WTC11 (cell line): Measurements from ENCODE around the gene FUT8. TPM values are rescaled to one million over a fixed set of nuclear protein-coding genes. Genes with fewer than 3 reads are reported as not detected.

ENCODE experiments used
- ATAC-seq: fragments of 200-7000 bp; cut with Tn5 transposase; 2 replicates; pipeline ENCODE4 v1.10.0; 2021; ENCODE audit warnings: mild to moderate bottlenecking, moderate library complexity
- CTCF ChIA-PET: fragments of 300-600 bp; sonication (Branson Sonifier 250); formaldehyde crosslinking; loops from one replicate; lab custom pipeline; 2021; ENCODE audit warnings: antibody characterized with exemption; lab: Charles Lee
- POLR2A ChIA-PET: fragments of 350-600 bp; sonication (Branson Sonifier 250); formaldehyde crosslinking; loops from one replicate; lab custom pipeline; 2021; ENCODE audit warnings: antibody characterized with exemption; lab: Charles Lee
- DNase-seq: peaks from one replicate; pipeline ENCODE4 v3.0.0; 2021; ENCODE audit warnings: low spot score
- H3K27ac Mint-ChIP-seq: 2 replicates; pipeline ENCODE4 v1.8.0; 2021; ENCODE audit warnings: mixed read lengths
- H3K27me3 Mint-ChIP-seq: 2 replicates; pipeline ENCODE4 v1.8.0; 2021; ENCODE audit warnings: low read depth, mild to moderate bottlenecking, moderate library complexity, mixed read lengths
- H3K36me3 Mint-ChIP-seq: 2 replicates; pipeline ENCODE4 v1.8.0; 2021; ENCODE audit warnings: mixed read lengths
- H3K4me1 Mint-ChIP-seq: 2 replicates; pipeline ENCODE4 v1.8.0; 2022; ENCODE audit warnings: mixed read lengths
- H3K4me3 Mint-ChIP-seq: 2 replicates; pipeline ENCODE4 v1.8.0; 2021; ENCODE audit warnings: mild to moderate bottlenecking, moderate library complexity, mixed read lengths
- H3K9me3 Mint-ChIP-seq: 2 replicates; pipeline ENCODE4 v1.8.0; 2021; ENCODE audit warnings: mixed read lengths
- FOXP4 ChIP-seq: sonication (generic); formaldehyde crosslinking; IDR thresholded peaks from 2 replicates; pipeline ENCODE4 v1.8.0; 2022; ENCODE audit warnings: mild to moderate bottlenecking, missing genetic modification reagents
- GRHL2 ChIP-seq: fragments of 250-450 bp; sonication (Bioruptor Pico); IDR thresholded peaks from 2 replicates; pipeline ENCODE4 v1.8.0; 2022; ENCODE audit warnings: mild to moderate bottlenecking, moderate library complexity; ENCODE audit not compliant: insufficient replicate concordance, severe bottlenecking
- HMGA2 ChIP-seq: fragments of 250-450 bp; sonication (Bioruptor Pico); IDR thresholded peaks from 2 replicates; pipeline ENCODE4 v1.4.0; 2021; ENCODE audit warnings: mild to moderate bottlenecking, moderate library complexity
- IRF2 ChIP-seq: sonication (generic); formaldehyde crosslinking; IDR thresholded peaks from 2 replicates; pipeline ENCODE4 v1.8.0; 2022; ENCODE audit warnings: low read depth, missing genetic modification reagents, borderline replicate concordance
- OVOL2 ChIP-seq: fragments of 250-450 bp; sonication (Bioruptor Pico); IDR thresholded peaks from 2 replicates; pipeline ENCODE4 v1.9.0; 2021; ENCODE audit warnings: mild to moderate bottlenecking, borderline replicate concordance
- PRDM15 ChIP-seq: sonication (generic); formaldehyde crosslinking; IDR thresholded peaks from 2 replicates; pipeline ENCODE4 v1.8.0; 2022; ENCODE audit warnings: missing genetic modification reagents
- RELA ChIP-seq: sonication (generic); formaldehyde crosslinking; IDR thresholded peaks from 2 replicates; pipeline ENCODE4 v1.8.1; 2022; ENCODE audit warnings: missing genetic modification reagents, mild to moderate bottlenecking, borderline replicate concordance
- SMAD3 ChIP-seq: sonication (generic); formaldehyde crosslinking; IDR thresholded peaks from 2 replicates; pipeline ENCODE4 v1.8.0; 2022; ENCODE audit warnings: missing genetic modification reagents, mild to moderate bottlenecking, borderline replicate concordance
- SMAD4 ChIP-seq: sonication (generic); formaldehyde crosslinking; IDR thresholded peaks from 2 replicates; pipeline ENCODE4 v1.8.0; 2022; ENCODE audit warnings: mild to moderate bottlenecking, missing genetic modification reagents
- USF1 ChIP-seq: sonication (generic); formaldehyde crosslinking; IDR thresholded peaks from 2 replicates; pipeline ENCODE4 v1.8.0; 2022; ENCODE audit warnings: mild to moderate bottlenecking, missing genetic modification reagents
- ZNF138 ChIP-seq: sonication (generic); formaldehyde crosslinking; conservative IDR thresholded peaks from 2 replicates; pipeline ENCODE4 v1.8.1; 2022; ENCODE audit warnings: mild to moderate bottlenecking, moderate library complexity, missing genetic modification reagents
- ZNF423 ChIP-seq: fragments of 250-450 bp; sonication (Bioruptor Pico); IDR thresholded peaks from 2 replicates; pipeline ENCODE4 v2.1.2; 2022; ENCODE audit warnings: mild to moderate bottlenecking, moderate library complexity
- total RNA-seq: library from RNA; stranded (reverse); gene quantifications from 3 replicates; pipeline ENCODE4 v1.2.3, GENCODE V29; 2021

The FUT8 gene
- total RNA-seq, 1 experiment from 2014 or later, result 37.9 TPM

DNA sequence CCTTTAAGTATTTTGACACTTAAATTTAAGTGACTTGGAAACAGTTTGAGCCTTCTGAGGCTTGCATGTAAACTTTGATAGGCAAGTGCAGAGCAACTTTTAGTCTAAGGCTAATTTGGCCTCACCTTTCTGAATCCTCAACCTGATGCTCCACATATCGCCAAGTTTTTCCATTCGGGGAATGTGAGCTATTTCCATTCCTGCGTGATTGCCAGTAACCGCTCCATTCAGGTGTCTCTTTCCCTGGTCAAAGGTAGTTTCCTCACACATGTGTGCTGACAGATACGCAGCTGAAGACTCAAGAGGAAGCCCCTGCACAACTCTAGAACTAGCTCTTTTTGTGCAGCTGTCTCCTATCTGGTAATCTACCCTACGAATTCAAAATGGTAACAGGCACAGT lies 25.4 kb upstream of the FUT8 start (continued):
- TF ChIP-seq PRDM15 (no peak), USF1 (no peak)
- TF ChIP-seq, all 79 proteins: peak for 0

DNA sequence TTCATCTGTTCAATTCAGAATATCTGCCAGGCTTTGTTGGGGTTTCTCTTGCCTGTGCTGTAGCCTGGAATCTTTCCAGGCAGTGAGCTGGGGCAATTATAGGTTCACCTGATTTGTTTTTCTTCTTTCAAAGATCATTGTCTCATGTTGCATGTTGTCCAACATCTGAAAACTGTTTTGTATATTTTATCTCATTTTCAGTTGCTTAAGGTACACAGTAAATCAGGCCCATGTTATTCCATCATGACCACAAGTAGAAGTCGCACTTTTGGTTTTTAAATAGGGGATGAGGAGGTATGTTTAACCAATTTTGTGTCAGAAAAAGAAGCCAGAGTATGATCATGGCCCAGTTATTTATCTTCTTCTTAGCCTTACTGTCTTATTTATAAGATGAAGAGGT lies 24.9 kb upstream of the FUT8 start:
- no peak for ATAC-seq
- no peak overlapping the region for H3K4me3 Mint-ChIP-seq
- H3K9me3 Mint-ChIP-seq, result no peaks in the 10 kb centered on the region
- CTCF ChIA-PET, result interaction anchor here (1.2 kb wide), 1 partner anchor 17 kb away, joined by 3 read pairs; no protein-coding TSS in a partner anchor
- POLR2A ChIA-PET, result no interaction called here
- H3K27me3 Mint-ChIP-seq, result no peaks in the 10 kb centered on the region
- no peaks in the 10 kb centered on the region for H3K36me3 Mint-ChIP-seq
- no peak for DNase-seq
- no peaks in the 10 kb centered on the region for H3K4me1 Mint-ChIP-seq
- no peak overlapping the region for H3K27ac Mint-ChIP-seq
- TF ChIP-seq ZNF423, result no peak
- no peak for TF ChIP-seq RELA
- no peak for TF ChIP-seq GRHL2 (CRISPR knock-in tag)
- no peak for TF ChIP-seq FOXP4 (CRISPR knock-in tag)
- TF ChIP-seq SMAD4, result no peak

GRCh38 chr14:65392296-65392695 lies 20.2 kb upstream of the FUT8 start:
- no peak overlapping the region for H3K27ac Mint-ChIP-seq
- peaks cover 36% of the 10 kb centered on the region for H3K9me3 Mint-ChIP-seq
- H3K4me3 Mint-ChIP-seq, result no peak overlapping the region
- TF ChIP-seq SMAD3 (CRISPR knock-in tag), result no peak
- no peak for TF ChIP-seq FOXP4 (CRISPR knock-in tag)
- TF ChIP-seq HMGA2 (CRISPR knock-in tag), result no peak
- no peak for TF ChIP-seq ZNF138 (CRISPR knock-in tag)
- no peak for TF ChIP-seq OVOL2 (CRISPR knock-in tag)
- TF ChIP-seq IRF2 (CRISPR knock-in tag), result no peak
- H3K27me3 Mint-ChIP-seq, result 0 out of 2 replicates have a peak, but pooled peaks cover 3% of the 10 kb centered on the region
- POLR2A ChIA-PET, result no interaction called here
- ATAC-seq (no peak), DNase-seq (no peak)
- CTCF ChIA-PET, result no interaction called here
- no peaks in the 10 kb centered on the region for H3K4me1 Mint-ChIP-seq
- peaks cover 31% of the 10 kb centered on the region for H3K36me3 Mint-ChIP-seq
